Breast epithelium (tissue), 3 donors: ENCODE measurements around the gene DAB1.

Experiments used
- CTCF ChIP-seq, 3 donors: fragments of 450-650 bp; IDR thresholded peaks; one replicate each; pipeline ENCODE4 v1.5.1; 2016 to 2017; ENCODE audit warnings: antibody characterized with exemption in 3 of 3, mild to moderate bottlenecking in 3 of 3, moderate library complexity in 3 of 3
- POLR2AphosphoS5 ChIP-seq, 3 donors: sonication (generic); formaldehyde crosslinking; IDR thresholded peaks; one replicate each; pipeline ENCODE4 v1.6.1; 2017; ENCODE audit warnings: antibody characterized with exemption in 3 of 3

GRCh38 chr1:57131257-57131656, 292.6 kb downstream of the DAB1 start:
- TF ChIP-seq CTCF (IDR thresholded peaks at IDR 0.05) = no peak
- no peak for TF ChIP-seq POLR2AphosphoS5 (IDR thresholded peaks at IDR 0.05)
